Nephron progenitor cell (in vitro differentiated cells): ENCODE data around the gene TMEM116.

Experiments used
- DNase-seq: peaks from one replicate; pipeline ENCODE4 v3.0.0; 2021
- H3K27ac Mint-ChIP-seq: 2 replicates; pipeline ENCODE4 v1.8.0; 2021; ENCODE audit warnings: mild to moderate bottlenecking, moderate library complexity, mixed read lengths
- H3K27me3 Mint-ChIP-seq: 2 replicates; pipeline ENCODE4 v1.8.0; 2021; ENCODE audit warnings: mild to moderate bottlenecking, low read depth, mixed read lengths; ENCODE audit not compliant: poor library complexity
- H3K36me3 Mint-ChIP-seq: 2 replicates; pipeline ENCODE4 v1.8.0; 2021; ENCODE audit warnings: low read depth, mixed read lengths
- H3K4me1 Mint-ChIP-seq: 2 replicates; pipeline ENCODE4 v1.8.0; 2021; ENCODE audit warnings: mixed read lengths
- H3K4me3 Mint-ChIP-seq: 2 replicates; pipeline ENCODE4 v1.8.0; 2021; ENCODE audit warnings: mild to moderate bottlenecking, moderate library complexity, mixed read lengths
- H3K9me3 Mint-ChIP-seq: 2 replicates; pipeline ENCODE4 v1.8.0; 2021; ENCODE audit warnings: mild to moderate bottlenecking, moderate library complexity, mixed read lengths
- CTCF ChIP-seq: fragments of 200-600 bp; sonication (generic); IDR thresholded peaks from 2 replicates; pipeline ENCODE4 v1.5.0; 2021; ENCODE audit warnings: antibody characterized with exemption

Gene TMEM116

GRCh38 chr12:111991535-111991934, 21.4 kb downstream of the TMEM116 start:
- Mint-ChIP-seq H3K27ac (no peak overlapping the region), H3K27me3 (no peaks in the 10 kb centered on the region), H3K4me3 (no peak overlapping the region), H3K4me1 (no peaks in the 10 kb centered on the region), H3K9me3 (no peaks in the 10 kb centered on the region), H3K36me3 (peaks cover 28% of the 10 kb centered on the region)
- DNase-seq, result no peak
- no peak for TF ChIP-seq CTCF

- TF ChIP-seq CTCF, result no peak
- no peak overlapping the region for H3K4me3 Mint-ChIP-seq
- peaks cover 17% of the 10 kb centered on the region for H3K36me3 Mint-ChIP-seq
- no peak for DNase-seq
- H3K27ac Mint-ChIP-seq, result no peak overlapping the region
- H3K9me3 Mint-ChIP-seq, result no peaks in the 10 kb centered on the region
- H3K4me1 Mint-ChIP-seq, result no peaks in the 10 kb centered on the region
- peaks cover 3% of the 10 kb centered on the region for H3K27me3 Mint-ChIP-seq
Measured at GRCh38 chr12:111984820-111985219, 28.1 kb downstream of the TMEM116 start.

GRCh38 chr12:111981987-111982386, 31.0 kb downstream of the TMEM116 start:
- Mint-ChIP-seq H3K36me3 (peaks cover 17% of the 10 kb centered on the region), H3K27ac (no peak overlapping the region), H3K27me3 (peaks cover 3% of the 10 kb centered on the region), H3K4me3 (no peak overlapping the region), H3K4me1 (no peaks in the 10 kb centered on the region), H3K9me3 (no peaks in the 10 kb centered on the region)
- DNase-seq, result no peak
- TF ChIP-seq CTCF, result no peak

GRCh38 chr12:111980598-111980997, 32.4 kb downstream of the TMEM116 start:
- Mint-ChIP-seq H3K27ac (no peak overlapping the region), H3K9me3 (no peaks in the 10 kb centered on the region)

GRCh38 chr12:111978545-111978944, 34.4 kb downstream of the TMEM116 start:
- TF ChIP-seq CTCF, result no peak
- no peak for DNase-seq
- Mint-ChIP-seq H3K27ac (no peak overlapping the region), H3K27me3 (peaks cover 3% of the 10 kb centered on the region), H3K4me1 (peaks cover 7% of the 10 kb centered on the region), H3K9me3 (peaks cover 6% of the 10 kb centered on the region), H3K4me3 (no peak overlapping the region), H3K36me3 (peaks cover 18% of the 10 kb centered on the region)

More at GRCh38 chr12:111980598-111980997, 32.4 kb downstream of the TMEM116 start:
- TF ChIP-seq CTCF, result no peak
- Mint-ChIP-seq H3K36me3 (peaks cover 17% of the 10 kb centered on the region), H3K4me3 (no peak overlapping the region), H3K4me1 (no peaks in the 10 kb centered on the region), H3K27me3 (peaks cover 3% of the 10 kb centered on the region)
- DNase-seq, result no peak

GRCh38 chr12:111976860-111977259, 36.1 kb downstream of the TMEM116 start:
- no peak overlapping the region for H3K4me3 Mint-ChIP-seq

More at GRCh38 chr12:111976860-111977259, 36.1 kb downstream of the TMEM116 start:
- H3K36me3 Mint-ChIP-seq, result peaks cover 35% of the 10 kb centered on the region
- TF ChIP-seq CTCF, result no peak
- H3K27ac Mint-ChIP-seq, result no peak overlapping the region
- peaks cover 7% of the 10 kb centered on the region for H3K4me1 Mint-ChIP-seq
- H3K9me3 Mint-ChIP-seq, result peaks cover 18% of the 10 kb centered on the region
- no peak for DNase-seq
- no peaks in the 10 kb centered on the region for H3K27me3 Mint-ChIP-seq
